NCI-H128 (cell line): ENCODE data around the gene APOA4.
A peak's percentile ranks its signal among the peaks of the same experiment; 100 is the strongest.

Experiments
- DNase-seq: peaks from one replicate; lab custom pipeline; 2025; ENCODE audit not compliant: unreplicated experiment; lab: John Stamatoyannopoulos, UW

APOA4 gene

GRCh38 chr11:116778556-116778955 is 44.5 kb downstream of the APOA4 start:
- DNase-seq = no peak

- DNase-seq = no peak
Measured at GRCh38 chr11:116777056-116777455, 46.0 kb downstream of the APOA4 start.

- no peak for DNase-seq
Measured at GRCh38 chr11:116776522-116776984, 46.6 kb downstream of the APOA4 start.

- DNase-seq = no peak
Measured at GRCh38 chr11:116775975-116776374, 47.1 kb downstream of the APOA4 start.

- DNase-seq = no peak
Measured at GRCh38 chr11:116774661-116775060, 48.4 kb downstream of the APOA4 start.

GRCh38 chr11:116773203-116774097 is 49.7 kb downstream of the APOA4 start:
- DNase-seq = no peak

GRCh38 chr11:116772443-116773202 is 50.5 kb downstream of the APOA4 start, which contains the start of gene BUD13:
TSS of gene BUD13 (minus strand) at chr11:116772987. CDS start at chr11:116772964, 23 bp downstream.
- peak; percentile 78 for DNase-seq

GRCh38 chr11:116771935-116772334 is 51.2 kb downstream of the APOA4 start:
- DNase-seq = no peak
